BJ (cell line): Measurements from ENCODE around the gene ISG15. TPM values are rescaled to one million over a fixed set of nuclear protein-coding genes. Genes with fewer than 3 reads are reported as not detected.

Source experiments
- CTCF ChIA-PET: fragments of 350-600 bp; formaldehyde crosslinking; extraction: SDS; loops from one replicate; lab custom pipeline; 2021; ENCODE audit warnings: antibody characterized with exemption, inconsistent platforms; lab: Yijun Ruan, JAX
- POLR2A ChIA-PET: fragments of 300-600 bp; sonication (Branson Sonifier 250); formaldehyde crosslinking; extraction: SDS; loops from one replicate; lab custom pipeline; 2021; ENCODE audit warnings: antibody characterized with exemption; lab: Charles Lee
- DNase-seq: peaks from one replicate; pipeline ENCODE4 v3.0.0-alpha.2; 2011; ENCODE audit warnings: low read depth
- H3K27me3 ChIP-seq: 2 replicates; pipeline ENCODE4 v1.6.0; 2011; ENCODE audit warnings: low read length; ENCODE audit not compliant: control insufficient read depth, insufficient read depth
- H3K36me3 ChIP-seq: 2 replicates; pipeline ENCODE4 v1.5.1; 2011; ENCODE audit warnings: low read length; ENCODE audit not compliant: control insufficient read depth, insufficient read depth
- H3K4me3 ChIP-seq: 2 replicates; pipeline ENCODE4 v1.5.1; 2011; ENCODE audit warnings: low read depth, mild to moderate bottlenecking, control low read depth, low read length
- CTCF ChIP-seq: IDR thresholded peaks from 2 replicates; pipeline ENCODE4 v1.5.1; 2011; ENCODE audit warnings: low read depth, mild to moderate bottlenecking, control low read depth, inconsistent platforms, low read length, moderate library complexity; ENCODE audit not compliant: insufficient read depth
- polyA plus RNA-seq: library from polyadenylated mRNA; depleted of rRNA; stranded (reverse); fragments of >200 nt; gene quantifications from 2 replicates; pipeline ENCODE4 v1.2.3, GENCODE V29; 2011; rRNA removed
- small RNA-seq: library from RNA; depleted of rRNA; stranded (forward); fragments of <200 nt; gene quantifications from one replicate; pipeline ENCODE3, GENCODE V24; 2012; ENCODE audit warnings: low replicate concordance, low read depth; ENCODE audit not compliant: insufficient read length

Gene ISG15
- polyA plus RNA-seq, 1 experiment, result 86.8 TPM

DNA sequence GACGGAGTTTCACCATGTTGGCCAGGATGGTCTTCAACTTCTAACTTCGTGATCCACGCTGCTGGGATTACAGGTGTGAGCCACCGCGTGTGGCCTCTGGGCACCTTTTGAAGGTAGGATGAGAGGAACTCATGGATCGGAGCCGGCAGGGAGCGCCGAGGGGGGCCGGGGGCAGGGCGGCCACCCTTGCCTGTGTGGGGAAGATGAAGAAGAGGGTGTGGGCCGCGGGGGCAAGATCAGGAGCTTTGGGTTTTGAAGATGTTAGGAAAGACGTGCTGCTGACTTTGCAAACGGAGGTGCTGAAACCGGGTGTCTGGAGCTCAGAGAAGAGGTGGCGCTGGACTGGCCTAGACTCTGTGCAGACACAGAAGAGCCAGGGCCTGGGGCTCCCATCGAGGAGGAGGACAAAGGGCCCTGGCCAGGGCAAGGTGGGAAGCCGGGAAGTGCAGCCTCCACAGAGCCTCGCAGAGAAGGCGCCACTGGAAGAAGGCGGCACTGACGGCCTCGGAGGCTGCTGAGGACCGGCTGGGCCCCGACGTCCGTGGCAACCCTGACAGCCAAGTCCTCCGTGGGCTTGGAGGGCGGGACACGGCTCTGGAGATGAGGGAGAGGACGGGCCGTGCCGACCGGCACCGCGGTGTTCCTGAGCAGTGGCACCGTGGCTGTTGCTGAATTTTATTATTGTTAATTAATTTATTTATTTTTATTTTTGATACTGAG lies 47.1 kb downstream of the ISG15 start:
- Histone ChIP-seq H3K36me3 (peaks cover under 1% of the 10 kb centered on the region), H3K27me3 (no peaks in the 10 kb centered on the region; the same call in 1 of the 2 replicates), H3K4me3 (no peak overlapping the region)
- TF ChIP-seq CTCF, result no peak
- no peak for DNase-seq
- ChIA-PET POLR2A (interaction anchor here (0.7 kb wide), 1 partner anchor 287 kb away, joined by 4 read pairs; no protein-coding TSS in a partner anchor), CTCF (interaction anchor here (0.8 to 8.5 kb wide), 7 partner anchors 8 to 76 kb away, joined by 4 to 157 read pairs (median 6); partner anchors contain the start of genes HES4 and PERM1)

- TF ChIP-seq CTCF, result no peak
- no peaks in the 10 kb centered on the region for H3K36me3 ChIP-seq
- ChIA-PET POLR2A (no interaction called here), CTCF (interaction anchor here (1.3 to 8.5 kb wide), 5 partner anchors 29 to 87 kb away, joined by 5 to 157 read pairs (median 14); partner anchors contain the start of gene PERM1)
- H3K27me3 ChIP-seq, result no peaks in the 10 kb centered on the region; the same call in 1 of the 2 replicates
- no peak for DNase-seq
- no peak overlapping the region for H3K4me3 ChIP-seq
Observed at GRCh38 chr1:1061682-1062345, 48.5 kb downstream of the ISG15 start.

DNA sequence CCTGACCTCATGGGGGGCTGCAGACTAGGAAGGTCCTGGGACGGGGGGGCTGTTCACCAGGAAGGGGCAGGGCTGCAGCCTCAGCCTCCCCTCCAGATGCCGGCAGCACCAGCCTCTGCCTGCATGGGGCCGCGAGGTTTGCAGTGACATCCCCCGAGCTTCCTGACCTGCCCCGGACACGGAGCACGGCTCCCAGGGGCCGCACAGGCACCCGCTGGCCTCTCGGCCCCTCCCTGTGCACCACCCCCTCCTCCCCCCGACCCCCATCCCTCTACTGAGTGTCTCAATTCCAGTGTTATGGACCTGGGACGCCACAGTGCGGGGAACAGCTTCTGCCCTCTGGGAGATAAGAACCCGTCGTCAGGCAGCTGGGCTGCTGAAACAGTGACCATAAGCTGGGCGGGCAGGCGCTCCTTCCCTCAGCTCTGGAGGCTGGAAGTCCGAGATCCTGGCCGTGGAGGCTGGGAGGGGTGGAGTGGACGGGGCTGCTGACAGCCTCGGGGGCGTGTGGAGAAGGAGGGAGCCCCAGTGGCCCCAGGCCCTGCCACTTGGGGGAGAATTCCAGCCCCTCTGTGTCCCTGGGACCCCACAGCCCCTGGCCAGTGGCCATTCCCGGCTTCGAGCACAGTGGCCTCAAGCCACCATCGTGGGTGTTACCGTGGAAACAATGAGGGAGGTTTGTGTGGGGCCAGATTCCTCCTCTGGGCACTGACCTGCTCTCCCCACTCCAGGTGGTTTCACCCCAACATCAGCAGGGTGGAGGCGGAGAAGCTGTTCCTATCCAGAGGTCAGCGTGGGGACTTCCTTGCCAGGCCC lies 49.3 kb downstream of the ISG15 start:
- CTCF ChIA-PET, result interaction anchor here (0.9 to 8.5 kb wide), 9 partner anchors 30 to 414 kb away, joined by 3 to 157 read pairs (median 8); partner anchors contain the start of genes ISG15 and PERM1
- POLR2A ChIA-PET, result no interaction called here
- Histone ChIP-seq H3K27me3 (no peaks in the 10 kb centered on the region; the same call in 1 of the 2 replicates), H3K4me3 (no peak overlapping the region), H3K36me3 (no peaks in the 10 kb centered on the region)
- no peak for DNase-seq
- no peak for TF ChIP-seq CTCF

DNA sequence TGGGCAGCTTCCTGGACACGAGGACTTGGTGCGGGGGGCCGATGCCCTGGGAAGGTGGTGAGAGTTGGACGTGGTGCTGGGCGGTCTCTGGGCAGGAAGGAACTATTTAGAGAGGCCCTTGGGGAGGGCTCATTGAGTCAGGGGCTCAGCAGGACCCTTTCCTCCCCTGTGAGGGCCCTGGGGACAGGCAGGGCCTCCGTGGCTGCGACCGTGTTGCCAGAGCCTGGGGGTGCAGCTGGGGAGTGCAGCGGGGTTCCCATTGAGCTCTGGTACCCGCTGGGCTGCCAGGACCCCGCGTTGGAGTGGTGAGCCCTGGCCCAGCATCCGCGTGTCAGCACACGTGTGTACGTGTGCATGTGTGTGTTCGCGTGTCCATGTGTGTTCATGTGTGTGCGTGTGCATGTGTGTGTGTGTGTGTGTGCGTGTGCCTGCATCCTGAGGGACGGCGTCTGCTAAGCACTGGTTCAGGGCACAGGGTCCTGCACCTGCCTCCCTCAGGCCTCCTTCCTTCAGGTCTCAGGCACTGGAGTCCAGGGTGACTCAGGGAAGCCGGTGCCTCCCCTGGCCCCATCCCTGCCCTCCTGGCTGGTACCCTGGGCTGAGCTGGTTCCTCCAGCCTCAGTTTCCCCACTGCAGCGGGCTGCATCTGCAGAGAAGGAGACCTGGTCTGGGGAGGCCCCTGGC lies 50.1 kb downstream of the ISG15 start:
- no peaks in the 10 kb centered on the region; the same call in 1 of the 2 replicates for H3K27me3 ChIP-seq
- H3K36me3 ChIP-seq, result no peaks in the 10 kb centered on the region
- CTCF ChIA-PET, result interaction anchor here (0.7 to 8.5 kb wide), 21 partner anchors 11 to 413 kb away, joined by 3 to 157 read pairs (median 4); partner anchors contain the start of genes ISG15, PERM1 and RNF223
- no peak for TF ChIP-seq CTCF
- POLR2A ChIA-PET, result no interaction called here
- H3K4me3 ChIP-seq, result no peak overlapping the region
- DNase-seq, result no peak

Small RNA genes within 50 kb of the gene (small RNA-seq; reads per million reads assigned to genes)
- not detected for gene AL645608.3

Other genes starting within 250 kb of the ISG15 start
- gene SAMD11, start 89.6 kb upstream of the ISG15 start, polyA plus RNA-seq, result 6.3 and 10.0 TPM in 2 replicates
- 33.7 and 49.7 TPM in 2 replicates for gene NOC2L, start 54.2 kb upstream of the ISG15 start, polyA plus RNA-seq
- gene KLHL17, start 52.9 kb upstream of the ISG15 start, polyA plus RNA-seq, result 6.7 and 14.7 TPM in 2 replicates
- 0.48 and 0.88 TPM in 2 replicates for gene PLEKHN1, start 47.0 kb upstream of the ISG15 start, polyA plus RNA-seq
- not detected in 2 replicates for gene PERM1, start 31.4 kb upstream of the ISG15 start, polyA plus RNA-seq
- 5.6 and 10.8 TPM in 2 replicates for gene HES4, start 13.4 kb upstream of the ISG15 start, polyA plus RNA-seq
- gene AGRN, start 6.6 kb downstream of the ISG15 start, polyA plus RNA-seq, result 32.7 and 41.2 TPM in 2 replicates
- not detected in 2 replicates for gene RNF223, start 60.8 kb downstream of the ISG15 start, polyA plus RNA-seq
- 4.3 and 8.9 TPM in 2 replicates for gene C1orf159, start 102.6 kb downstream of the ISG15 start, polyA plus RNA-seq
- not detected in 2 replicates for gene TTLL10, start 160.4 kb downstream of the ISG15 start, polyA plus RNA-seq
- gene TNFRSF18, start 193.1 kb downstream of the ISG15 start, polyA plus RNA-seq, result 0.40 TPM in 1 of 2 replicates, not detected in the other
- not detected in 2 replicates for gene TNFRSF4, start 200.7 kb downstream of the ISG15 start, polyA plus RNA-seq
- 119 and 188 TPM in 2 replicates for gene SDF4, start 218.5 kb downstream of the ISG15 start, polyA plus RNA-seq
- 16.9 and 20.9 TPM in 2 replicates for gene B3GALT6, start 218.7 kb downstream of the ISG15 start, polyA plus RNA-seq
- gene C1QTNF12, start 233.2 kb downstream of the ISG15 start, polyA plus RNA-seq, result 0.42 and 0.43 TPM in 2 replicates